ENCODE measurements around the gene SLC45A2.

SLC45A2 gene

GRCh38 chr5:33938507-33938796 is 46.0 kb downstream of the SLC45A2 start:
- Mint-ChIP-seq H3K27me3 (ENCODE audit: low read depth) (peaks cover 34% of the 10 kb centered on the region), H3K4me3 (no peak overlapping the region)

GRCh38 chr5:33937707-33938506 is 46.6 kb downstream of the SLC45A2 start:
- Mint-ChIP-seq H3K27me3 (ENCODE audit: low read depth) (peaks cover 37% of the 10 kb centered on the region), H3K9me3 (no peaks in the 10 kb centered on the region), H3K4me3 (no peak overlapping the region)

More at GRCh38 chr5:33938507-33938796, 46.0 kb downstream of the SLC45A2 start:
- no peaks in the 10 kb centered on the region for H3K9me3 Mint-ChIP-seq
- H3K27ac Mint-ChIP-seq, result no peak overlapping the region
- peaks cover 8% of the 10 kb centered on the region for H3K4me1 Mint-ChIP-seq
- no peaks in the 10 kb centered on the region for H3K36me3 Mint-ChIP-seq (ENCODE audit: low read depth)
- no peak for TF ChIP-seq CTCF (IDR thresholded peaks at IDR 0.05; ENCODE audit: unreplicated experiment in 3 of 3)

GRCh38 chr5:33937017-33937706 is 47.3 kb downstream of the SLC45A2 start:
- Mint-ChIP-seq H3K27me3 (ENCODE audit: low read depth) (peaks cover 34% of the 10 kb centered on the region), H3K4me1 (peaks cover 8% of the 10 kb centered on the region), H3K36me3 (ENCODE audit: low read depth) (no peaks in the 10 kb centered on the region), H3K4me3 (no peak overlapping the region), H3K27ac (no peak overlapping the region), H3K9me3 (no peaks in the 10 kb centered on the region)
- no peak for TF ChIP-seq CTCF (IDR thresholded peaks at IDR 0.05; ENCODE audit: unreplicated experiment in 3 of 3)

More at GRCh38 chr5:33937707-33938506, 46.6 kb downstream of the SLC45A2 start:
- no peak overlapping the region for H3K27ac Mint-ChIP-seq
- H3K36me3 Mint-ChIP-seq (ENCODE audit: low read depth), result no peaks in the 10 kb centered on the region
- no peak for TF ChIP-seq CTCF (IDR thresholded peaks at IDR 0.05; ENCODE audit: unreplicated experiment in 3 of 3)
- H3K4me1 Mint-ChIP-seq, result peaks cover 8% of the 10 kb centered on the region

- Mint-ChIP-seq H3K27me3 (ENCODE audit: low read depth) (peaks cover 32% of the 10 kb centered on the region), H3K36me3 (ENCODE audit: low read depth) (no peaks in the 10 kb centered on the region), H3K4me1 (peaks cover 8% of the 10 kb centered on the region), H3K9me3 (no peaks in the 10 kb centered on the region), H3K4me3 (peak within 1 kb of the TSS; percentile 82 to 85 (median 84)), H3K27ac (no peak within 1 kb of the TSS)
- TF ChIP-seq CTCF (IDR thresholded peaks at IDR 0.05; ENCODE audit: unreplicated experiment in 3 of 3), result no peak
These were observed 48.0 kb downstream of the SLC45A2 start, which contains the start of gene RXFP3 for GRCh38 chr5:33936381-33937016. RXFP3 (plus strand) TSS chr5:33936386; CDS start chr5:33936741, 355 bp downstream.

- Mint-ChIP-seq H3K27me3 (ENCODE audit: low read depth) (peaks cover 27% of the 10 kb centered on the region), H3K36me3 (ENCODE audit: low read depth) (no peaks in the 10 kb centered on the region), H3K4me1 (peaks cover 8% of the 10 kb centered on the region), H3K9me3 (no peaks in the 10 kb centered on the region), H3K4me3 (peak overlapping the region; percentile 82 to 85 (median 84)), H3K27ac (no peak overlapping the region)
- TF ChIP-seq CTCF (IDR thresholded peaks at IDR 0.05; ENCODE audit: unreplicated experiment in 3 of 3), result no peak
These were observed 48.5 kb downstream of the SLC45A2 start for GRCh38 chr5:33936004-33936380.

Data from nephron (organoid).